Measurements from ENCODE around the gene CKMT2. TPM values are rescaled to one million over a fixed set of nuclear protein-coding genes. Genes with fewer than 3 reads are reported as not detected.
"Not testable (repeated sequence)": the region's sequence is repeated elsewhere in the genome, so short reads cannot be mapped to it uniquely, and the experiment has no call there.

Gene CKMT2
- total RNA-seq, 1 donor from 2014 or later, result 0.78 TPM

DNA sequence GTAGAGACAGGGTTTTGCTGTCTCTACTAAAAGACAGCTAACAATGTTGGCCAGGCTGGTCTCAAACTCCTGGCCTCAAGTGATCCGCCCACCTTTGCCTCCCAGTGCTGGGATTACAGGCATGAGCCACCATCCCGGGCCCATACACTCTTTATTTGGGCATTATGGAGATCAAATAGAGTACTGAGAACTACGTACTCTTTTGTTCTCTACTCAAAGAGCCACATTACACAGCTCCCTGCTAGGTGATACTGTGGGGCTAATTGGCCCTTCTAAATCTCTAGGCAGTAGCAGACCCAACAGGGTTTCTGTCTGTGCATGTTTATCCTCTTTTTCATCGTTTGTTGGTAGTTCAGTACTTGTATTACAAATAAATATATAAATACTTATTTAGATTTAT is 16.1 kb downstream of the CKMT2 start:
- DNase-seq (ENCODE audit: low spot score), result no peak
- no peak for ATAC-seq

DNA sequence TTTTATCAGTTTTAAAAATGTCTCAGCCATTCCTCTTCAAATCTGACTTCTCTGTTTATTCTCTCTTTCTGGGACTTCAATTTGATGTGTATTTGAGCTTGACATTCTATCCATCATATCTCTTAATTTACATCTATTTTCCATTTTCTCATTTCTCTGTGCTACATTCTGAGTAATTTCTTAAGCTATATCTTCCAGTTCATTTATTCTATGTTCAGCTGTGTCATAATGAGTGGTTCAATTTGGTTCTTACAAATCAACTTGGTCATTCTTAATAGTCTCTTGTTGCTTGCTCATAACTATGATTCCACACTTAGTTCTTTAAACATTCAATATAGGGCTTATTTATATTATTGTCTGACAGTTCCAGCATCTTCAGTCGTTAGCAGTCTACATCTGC is 16.9 kb downstream of the CKMT2 start:
- no peak for ATAC-seq
- no peak for DNase-seq (ENCODE audit: low spot score)

DNA sequence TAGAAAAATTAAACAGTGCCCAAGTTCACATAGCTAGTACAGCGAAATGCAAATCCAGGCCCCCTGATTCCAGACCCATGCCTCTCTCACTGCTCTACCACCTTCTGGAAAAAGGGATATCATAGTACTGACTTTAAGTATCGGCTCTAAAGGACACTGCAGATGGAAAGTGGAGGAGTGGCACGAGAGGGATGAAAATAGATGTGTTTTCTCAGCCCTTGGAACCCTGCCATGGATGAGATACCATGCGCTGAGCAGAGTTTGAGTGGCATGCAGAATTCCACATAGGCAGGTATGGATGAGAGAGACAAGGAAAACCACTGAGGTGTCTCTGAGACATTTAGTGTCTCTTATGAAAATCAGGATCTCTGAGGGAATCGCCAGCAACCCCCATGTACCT is 18.8 kb downstream of the CKMT2 start:
- DNase-seq (ENCODE audit: low spot score), result no peak
- ATAC-seq, result no peak

DNA sequence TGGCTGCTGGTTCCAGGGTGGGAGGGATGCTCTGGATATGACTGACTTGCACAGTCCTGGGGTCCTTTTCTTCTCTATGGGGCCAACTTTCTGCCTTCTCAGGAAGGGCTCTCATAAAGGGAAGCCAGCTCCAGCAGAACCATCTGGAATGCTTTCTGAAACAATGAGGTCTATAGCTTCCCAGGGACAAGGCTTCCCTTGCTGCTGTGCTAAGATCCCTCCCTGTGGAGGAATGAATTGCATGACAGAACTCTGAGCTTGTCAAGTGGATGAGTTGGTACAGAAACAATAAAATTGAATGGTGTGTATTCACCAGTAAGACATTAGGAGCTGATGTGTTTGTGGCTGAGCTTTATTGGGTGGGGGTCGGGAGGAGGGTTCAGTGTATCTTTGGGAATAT is 19.8 kb downstream of the CKMT2 start:
- ATAC-seq, result no peak
- no peak for DNase-seq (ENCODE audit: low spot score)

GRCh38 chr5:81253875-81254274 is 20.8 kb downstream of the CKMT2 start:
- DNase-seq (ENCODE audit: low spot score), result no peak
- ATAC-seq, result no peak

GRCh38 chr5:81254886-81255559 is 21.9 kb downstream of the CKMT2 start:
- ATAC-seq, result no peak
- no peak for DNase-seq (ENCODE audit: low spot score)

DNA sequence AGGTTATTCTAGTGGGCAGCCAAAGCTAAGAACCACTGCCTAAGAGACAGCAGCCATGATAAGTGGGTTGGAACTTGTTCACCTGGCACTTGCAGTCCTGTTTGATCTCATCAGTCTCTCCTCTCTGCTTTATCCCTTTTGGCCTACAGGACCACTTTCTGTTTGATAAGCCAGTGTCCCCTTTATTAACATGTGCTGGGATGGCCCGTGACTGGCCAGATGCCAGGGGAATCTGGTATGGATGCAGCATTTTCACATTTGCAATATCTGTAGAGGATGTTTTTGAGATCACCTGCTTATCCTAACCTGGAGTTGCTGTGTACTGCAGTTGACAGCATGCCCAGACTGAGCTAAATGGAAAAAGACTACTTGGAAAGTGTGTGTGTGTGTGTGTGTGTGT is 23.6 kb downstream of the CKMT2 start:
- ATAC-seq (no peak), DNase-seq (ENCODE audit: low spot score) (no peak)

DNA sequence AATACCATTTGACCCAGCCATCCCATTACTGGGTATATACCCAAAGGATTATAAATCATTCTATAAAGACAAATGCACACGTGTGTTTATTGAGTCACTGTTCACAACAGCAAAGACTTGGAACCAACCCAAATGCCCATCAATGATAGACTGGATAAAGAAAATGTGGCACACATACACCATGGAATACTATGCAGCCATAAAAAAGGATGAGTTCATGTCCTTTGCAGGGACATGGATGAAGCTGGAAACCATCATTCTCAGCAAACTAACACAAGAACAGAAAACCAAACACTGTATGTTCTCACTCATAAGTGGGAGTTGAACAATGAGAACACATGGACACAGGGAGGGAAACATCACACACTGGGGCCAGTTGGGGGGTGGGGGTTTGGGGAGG is 29.7 kb downstream of the CKMT2 start:
- not testable (repeated sequence) for DNase-seq (ENCODE audit: low spot score); ATAC-seq

DNA sequence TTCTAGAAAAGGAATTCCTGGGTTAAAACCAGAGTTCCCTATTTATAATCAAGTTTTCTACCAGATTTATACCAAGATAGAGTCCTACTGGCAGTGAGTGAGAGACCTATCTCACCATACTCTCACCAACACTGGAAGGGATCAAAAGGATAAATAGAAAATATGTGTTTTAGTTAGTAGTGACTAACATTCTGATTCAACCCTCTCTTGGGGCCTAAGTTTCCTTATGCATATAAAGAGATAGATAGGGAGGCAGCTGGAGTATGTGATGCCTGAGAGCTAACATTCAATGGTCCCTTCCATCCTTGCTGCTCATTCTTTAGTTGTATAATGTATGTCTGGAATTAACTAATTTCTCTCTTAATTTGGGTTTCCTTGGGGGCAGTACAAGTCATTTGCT is 32.0 kb downstream of the CKMT2 start:
- DNase-seq (ENCODE audit: low spot score) (no peak), ATAC-seq (no peak)

- no peak for DNase-seq (ENCODE audit: low spot score)
- no peak for ATAC-seq
Observed at GRCh38 chr5:81268521-81269196, 35.5 kb downstream of the CKMT2 start.

DNA sequence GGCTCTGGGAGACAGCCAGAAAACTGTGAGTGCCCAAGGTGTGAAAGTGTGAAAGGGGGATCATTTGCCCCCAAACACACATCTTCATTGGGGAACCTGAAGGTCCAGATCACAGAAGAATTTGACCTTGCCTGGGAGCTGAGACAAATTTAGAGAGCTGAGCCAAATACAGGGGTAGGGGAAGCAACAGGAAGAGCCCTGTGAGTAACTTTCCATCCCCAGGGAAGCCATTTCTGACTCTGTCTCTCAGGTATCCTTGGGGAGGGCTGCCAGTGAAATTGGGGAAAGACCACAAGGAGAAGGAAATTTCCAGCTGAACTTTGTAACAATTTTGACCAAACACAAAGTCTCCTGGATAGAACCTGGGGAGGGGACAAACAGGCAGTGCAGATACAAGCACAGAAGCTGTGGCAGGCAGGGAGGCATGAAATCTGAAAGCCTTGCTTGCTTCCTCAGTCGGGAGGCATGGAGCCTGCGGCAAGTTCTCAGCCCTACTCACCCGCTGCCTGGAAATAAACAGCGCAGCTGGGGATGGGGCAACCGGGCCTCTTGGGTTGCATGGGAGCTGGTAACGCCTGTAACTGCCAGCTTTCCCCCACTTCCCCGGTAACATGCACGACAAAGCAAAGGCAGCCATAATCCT is 36.8 kb downstream of the CKMT2 start:
- ATAC-seq, result peak; percentile 16

GRCh38 chr5:81270394-81271027 is 37.4 kb downstream of the CKMT2 start:
- DNase-seq (ENCODE audit: low spot score); ATAC-seq: not testable (repeated sequence)

More for the DNA sequence above, 36.8 kb downstream of the CKMT2 start:
- no peak for DNase-seq (ENCODE audit: low spot score)

GRCh38 chr5:81283976-81284375 is 50.9 kb downstream of the CKMT2 start:
- DNase-seq (ENCODE audit: low spot score) (no peak), ATAC-seq (peak; percentile 73)

DNA sequence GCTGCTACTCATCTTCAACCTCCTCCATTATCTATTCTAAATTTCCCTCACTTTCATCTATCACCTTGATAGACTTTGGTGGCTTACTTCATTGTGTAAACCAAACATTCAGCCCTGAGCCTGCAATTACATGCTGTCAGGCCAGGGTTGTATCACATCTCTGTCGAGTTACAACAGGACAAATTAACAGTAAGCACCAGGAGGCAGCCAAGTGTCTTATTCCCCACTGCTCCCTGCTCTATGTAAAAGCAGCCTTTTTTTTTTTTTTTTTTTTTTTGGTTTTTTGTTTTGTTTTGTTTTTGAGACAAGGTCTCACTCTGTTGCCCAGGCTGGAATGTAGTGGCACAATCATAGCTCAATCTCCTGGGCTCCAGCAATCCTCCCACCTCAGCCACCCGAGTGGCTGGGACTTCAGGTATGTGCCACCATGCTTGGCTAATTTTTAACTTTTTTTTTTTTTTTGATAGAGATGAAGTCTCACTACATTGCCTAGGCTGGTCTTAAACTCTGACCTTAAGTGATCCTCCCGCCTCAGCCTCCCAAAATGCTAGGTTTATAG is 53.0 kb downstream of the CKMT2 start:
- ATAC-seq (peak; percentile 45), DNase-seq (ENCODE audit: low spot score) (no peak)

- no peak for ATAC-seq
Observed at GRCh38 chr5:81288021-81288433, 54.9 kb downstream of the CKMT2 start.

DNA sequence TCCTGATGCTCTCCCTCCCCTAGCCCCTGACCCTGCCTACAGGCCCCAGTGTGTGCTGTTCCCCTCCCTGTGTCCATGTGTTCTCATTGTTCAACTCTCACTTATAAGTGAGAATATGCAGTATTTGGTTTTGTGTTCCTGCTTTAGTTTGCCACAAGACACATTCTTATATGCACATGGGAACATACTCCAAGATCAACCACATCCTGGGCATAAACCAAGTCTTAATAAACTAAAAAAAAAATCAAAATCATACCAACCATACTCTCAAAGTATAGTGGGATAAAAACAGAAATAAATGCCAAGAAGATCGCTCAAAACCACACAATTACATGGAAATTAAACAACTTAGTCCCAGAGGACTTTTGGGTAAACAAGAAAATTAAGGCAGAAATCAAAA is 57.0 kb downstream of the CKMT2 start:
- DNase-seq (ENCODE audit: low spot score) (no peak), ATAC-seq (no peak)

More at GRCh38 chr5:81288021-81288433, 54.9 kb downstream of the CKMT2 start:
- no peak for DNase-seq (ENCODE audit: low spot score)

DNA sequence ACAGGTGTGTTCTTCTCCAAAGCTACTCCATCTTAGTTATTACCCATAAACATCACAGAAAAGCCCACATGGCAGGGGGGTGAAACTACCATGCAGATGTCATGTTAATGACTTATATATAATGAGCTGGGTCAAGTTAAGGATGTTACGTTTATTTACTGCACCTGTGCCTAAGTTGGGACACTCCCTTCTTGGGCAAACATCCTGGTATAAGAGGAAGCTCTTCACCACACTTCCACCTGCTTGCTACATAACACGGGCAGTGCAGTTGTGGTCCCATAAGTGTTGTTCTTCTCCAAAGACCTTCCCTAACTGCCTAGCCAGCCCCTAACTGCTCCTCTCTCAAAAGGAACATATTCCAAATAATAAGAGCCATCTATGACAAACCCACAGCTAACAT is 59.0 kb downstream of the CKMT2 start:
- no peak for ATAC-seq

DNA sequence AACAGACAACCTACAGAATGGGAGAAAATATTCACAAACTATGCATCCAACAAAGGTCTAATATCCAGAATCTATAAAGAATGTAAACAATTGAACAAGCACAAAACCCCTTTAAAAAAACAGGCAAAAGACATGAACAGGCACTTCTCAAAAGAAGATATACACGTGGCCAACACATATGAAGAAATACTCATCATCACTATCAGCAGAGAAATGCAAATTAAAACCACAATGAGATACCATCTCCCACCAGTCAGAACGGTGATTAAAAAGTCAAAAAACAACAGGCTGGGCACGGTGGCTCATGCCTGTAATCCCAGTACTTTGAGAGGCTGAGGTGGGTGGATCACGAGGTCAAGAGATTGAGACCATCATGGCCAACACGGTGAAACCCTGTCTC is 60.9 kb downstream of the CKMT2 start:
- DNase-seq (ENCODE audit: low spot score); ATAC-seq: not testable (repeated sequence)

More for the DNA sequence above, 59.0 kb downstream of the CKMT2 start:
- DNase-seq (ENCODE audit: low spot score), result no peak

GRCh38 chr5:81297531-81297930 is 64.4 kb downstream of the CKMT2 start:
- ATAC-seq, result no peak

GRCh38 chr5:81300921-81301270 is 67.8 kb downstream of the CKMT2 start:
- ATAC-seq, result no peak
- DNase-seq (ENCODE audit: low spot score), result no peak

More at GRCh38 chr5:81297531-81297930, 64.4 kb downstream of the CKMT2 start:
- no peak for DNase-seq (ENCODE audit: low spot score)
